NCI-H748 (cell line): Measurements from ENCODE around the gene TNS3.

Experiments used
- DNase-seq: peaks from one replicate; lab custom pipeline; 2025; ENCODE audit not compliant: unreplicated experiment; lab: John Stamatoyannopoulos, UW

TNS3 gene

GRCh38 chr7:47565640-47566250, 16.2 kb downstream of the TNS3 start:
- no peak for DNase-seq

GRCh38 chr7:47563521-47563920, 18.4 kb downstream of the TNS3 start:
- no peak for DNase-seq

GRCh38 chr7:47561715-47562446, 20.0 kb downstream of the TNS3 start:
- DNase-seq: no peak

GRCh38 chr7:47559306-47560220, 22.3 kb downstream of the TNS3 start:
- DNase-seq: no peak

- no peak for DNase-seq
Observed at GRCh38 chr7:47557694-47558670, 23.9 kb downstream of the TNS3 start.

GRCh38 chr7:47557317-47557693, 24.6 kb downstream of the TNS3 start:
- no peak for DNase-seq

- no peak for DNase-seq
Observed at GRCh38 chr7:47556511-47557180, 25.3 kb downstream of the TNS3 start.

GRCh38 chr7:47553309-47553708, 28.6 kb downstream of the TNS3 start:
- no peak for DNase-seq

GRCh38 chr7:47552621-47553020, 29.3 kb downstream of the TNS3 start:
- no peak for DNase-seq

- no peak for DNase-seq
Observed at GRCh38 chr7:47551668-47552440, 30.1 kb downstream of the TNS3 start.

- DNase-seq: no peak
Observed at GRCh38 chr7:47550788-47551470, 31.0 kb downstream of the TNS3 start.

GRCh38 chr7:47549916-47550315, 32.0 kb downstream of the TNS3 start:
- DNase-seq: no peak

GRCh38 chr7:47549397-47549796, 32.5 kb downstream of the TNS3 start:
- DNase-seq: no peak

GRCh38 chr7:47548546-47548945, 33.4 kb downstream of the TNS3 start:
- no peak for DNase-seq

- peak; percentile 17 for DNase-seq
Observed at GRCh38 chr7:47546733-47547494, 35.0 kb downstream of the TNS3 start.

- no peak for DNase-seq
Observed at GRCh38 chr7:47546171-47546570, 35.7 kb downstream of the TNS3 start.

- DNase-seq: no peak
Observed at GRCh38 chr7:47544416-47544815, 37.5 kb downstream of the TNS3 start.

GRCh38 chr7:47543714-47544113, 38.2 kb downstream of the TNS3 start:
- no peak for DNase-seq
